ENCODE data around the gene KRT81.

Gene KRT81

GRCh38 chr12:52238207-52238840 is 53.0 kb downstream of the KRT81 start:
- DNase-seq: no peak

- no peak for DNase-seq
These were observed 54.8 kb downstream of the KRT81 start for GRCh38 chr12:52236386-52237050.
